HepG2 (cell line): ENCODE data around the gene UBR3. TPM values are rescaled to one million over a fixed set of nuclear protein-coding genes. Genes with fewer than 3 reads are reported as not detected.

Experiments
- ATAC-seq: fragments of 200-7000 bp; cut with Tn5 transposase; 3 replicates; pipeline ENCODE4 v1.9.1; 2020; ENCODE audit warnings: mild to moderate bottlenecking, moderate library complexity
- BruUV-seq: library from RNA; stranded (reverse); fragments of 400-500 nt; replicated peaks from 2 replicates; lab custom pipeline; 2021; lab: Mats Ljungman, UMichigan
- CTCF ChIA-PET: fragments of 300-600 bp; formaldehyde crosslinking; extraction: SDS; loops from one replicate; lab custom pipeline; 2021; ENCODE audit warnings: low total read pairs, inconsistent platforms, low intra/inter-chr PET ratio; lab: Yijun Ruan, JAX
- POLR2A ChIA-PET: fragments of 350-600 bp; sonication (Branson Sonifier 250); formaldehyde crosslinking; loops from one replicate; lab custom pipeline; 2020; ENCODE audit warnings: antibody characterized with exemption, inconsistent platforms; lab: Yijun Ruan, JAX
- DNase-seq: peaks from one replicate; pipeline ENCODE4 v3.0.0-alpha.2; 2015; ENCODE audit warnings: low spot score
- FAIRE-seq: peaks from 3 replicates; lab custom pipeline; 2011; peaks lifted over from hg19 to GRCh38; lab: Jason Lieb, UNC
- H2AFZ ChIP-seq: one replicate; pipeline ENCODE4 v1.6.1; 2011; ENCODE audit warnings: low read length, inconsistent platforms
- H3K27ac ChIP-seq: fragments of 300-600 bp; 3 replicates; pipeline ENCODE4 v1.8.0; 2011; ENCODE audit warnings: mixed run types, mild to moderate bottlenecking, mixed read lengths, low read length, inconsistent platforms; ENCODE audit not compliant: insufficient read depth; ENCODE audit errors: extremely low read length
- H3K27me3 ChIP-seq, 2 experiments: fragments of 200-600 bp in 1 of 2; 2 replicates in 1 of 2; 3 replicates in 1 of 2; pipeline versions ENCODE4 v1.6.0 to v1.8.0; 2011; ENCODE audit warnings: low read length in 2 of 2, mild to moderate bottlenecking in 2 of 2, moderate library complexity in 2 of 2, inconsistent platforms in 1 of 2; ENCODE audit not compliant: insufficient read depth in 2 of 2, control insufficient read depth in 1 of 2
- H3K36me3 ChIP-seq, 2 experiments: fragments of 200-600 bp in 1 of 2; replicated peaks in 1 of 2; 2 replicates in 1 of 2; 3 replicates in 1 of 2; pipeline versions ENCODE4 v1.5.1 to v1.8.0; 2011; ENCODE audit warnings: low read length in 2 of 2, inconsistent platforms in 1 of 2; ENCODE audit not compliant: insufficient read depth in 2 of 2, control insufficient read depth in 1 of 2
- H3K4me1 ChIP-seq: 2 replicates; pipeline ENCODE4 v1.5.1; 2012; ENCODE audit warnings: low read length, inconsistent platforms; ENCODE audit not compliant: insufficient read depth
- H3K4me2 ChIP-seq: 2 replicates; pipeline ENCODE4 v1.6.0; 2011; ENCODE audit warnings: low read depth, low read length, inconsistent platforms
- H3K4me3 ChIP-seq, 3 experiments: fragments of 200-600 bp in 1 of 3; sonication (generic), shearing (Covaris generic) in 1 of 3; replicated peaks in 1 of 3; 2 replicates each; pipeline ENCODE4 v1.5.1; 2011 to 2016; ENCODE audit warnings: low read length in 3 of 3, inconsistent platforms in 2 of 3, low read depth in 2 of 3, mild to moderate bottlenecking in 2 of 3, control low read depth in 1 of 3, mixed read lengths in 1 of 3; ENCODE audit not compliant: insufficient read depth in 1 of 3
- H3K79me2 ChIP-seq: one replicate; pipeline ENCODE4 v1.6.1; 2011; ENCODE audit warnings: low read length, inconsistent platforms; ENCODE audit not compliant: insufficient read depth
- H3K9ac ChIP-seq: 2 replicates; pipeline ENCODE4 v1.6.0; 2011; ENCODE audit warnings: mild to moderate bottlenecking, low read depth, low read length, inconsistent platforms; ENCODE audit not compliant: insufficient read depth
- H3K9me3 ChIP-seq: 2 replicates; pipeline ENCODE4 v1.5.1; 2012; ENCODE audit warnings: mild to moderate bottlenecking, low read length
- H4K20me1 ChIP-seq: 2 replicates; pipeline ENCODE4 v1.6.0; 2011; ENCODE audit warnings: inconsistent platforms, mild to moderate bottlenecking, low read length, moderate library complexity; ENCODE audit not compliant: insufficient read depth
- CBX2 ChIP-seq, 2 experiments: fragments of 200-600 bp in 1 of 2; sonication (generic); formaldehyde crosslinking in 1 of 2; IDR thresholded peaks; 2 replicates each; pipeline versions ENCODE4 v1.7.0 to v1.8.1; 2018 to 2022; ENCODE audit warnings: low read depth in 2 of 2, low read length in 1 of 2, mild to moderate bottlenecking in 1 of 2, missing genetic modification reagents in 1 of 2
- CHD2 ChIP-seq: IDR thresholded peaks from 2 replicates; pipeline ENCODE4 v1.6.1; 2011; ENCODE audit warnings: low read depth, low read length, improper control_type of control experiment
- EZH2 ChIP-seq: conservative IDR thresholded peaks from 2 replicates; pipeline ENCODE4 v1.6.1; 2012; ENCODE audit warnings: mild to moderate bottlenecking, low read depth, low read length, moderate library complexity
- HCFC1 ChIP-seq: fragments of 150-350 bp; IDR thresholded peaks from 2 replicates; pipeline ENCODE4 v1.6.1; 2014; ENCODE audit warnings: low read depth, low read length
- MXI1 ChIP-seq: IDR thresholded peaks from 3 replicates; pipeline ENCODE4 v1.6.1; 2012; ENCODE audit warnings: low read depth, low read length, inconsistent platforms, borderline replicate concordance
- NFE2 ChIP-seq: sonication (generic); formaldehyde crosslinking; IDR thresholded peaks from 2 replicates; pipeline ENCODE4 v1.4.0; 2020; ENCODE audit warnings: missing genetic modification reagents
- PHB2 ChIP-seq: fragments of 450-650 bp; IDR thresholded peaks from 2 replicates; pipeline ENCODE4 v1.6.1; 2018; ENCODE audit not compliant: partially characterized antibody
- PTBP1 ChIP-seq: fragments of 200-400 bp; formaldehyde crosslinking; IDR thresholded peaks from 2 replicates; pipeline ENCODE4 v1.6.1; 2018; ENCODE audit warnings: low read length, low read depth; ENCODE audit not compliant: poor library complexity, severe bottlenecking
- SRSF4 ChIP-seq: fragments of 200-400 bp; formaldehyde crosslinking; IDR thresholded peaks from one replicate; pipeline ENCODE4 v1.6.1; 2018; ENCODE audit warnings: mild to moderate bottlenecking, low read depth, low read length, moderate library complexity; ENCODE audit not compliant: poor library complexity, severe bottlenecking
- THYN1 ChIP-seq: sonication (generic); formaldehyde crosslinking; IDR thresholded peaks from 2 replicates; pipeline ENCODE4 v1.8.1; 2023; ENCODE audit warnings: low read depth, mild to moderate bottlenecking, moderate library complexity, missing genetic modification reagents, borderline replicate concordance
- ZBED4 ChIP-seq: sonication (generic); formaldehyde crosslinking; IDR thresholded peaks from 2 replicates; pipeline ENCODE4 v1.4.0; 2020; ENCODE audit warnings: missing genetic modification reagents, borderline replicate concordance
- ZNF17 ChIP-seq: sonication (generic); formaldehyde crosslinking; IDR thresholded peaks from 2 replicates; pipeline ENCODE4 v1.5.0; 2020; ENCODE audit warnings: mild to moderate bottlenecking, missing genetic modification reagents
- ZNF274 ChIP-seq: sonication (generic); formaldehyde crosslinking; IDR thresholded peaks from 2 replicates; pipeline ENCODE4 v1.5.1; 2020; ENCODE audit warnings: mild to moderate bottlenecking, missing genetic modification reagents
- ZSCAN20 ChIP-seq: sonication (generic); formaldehyde crosslinking; IDR thresholded peaks from 2 replicates; pipeline ENCODE4 v1.4.0; 2020; ENCODE audit warnings: missing genetic modification reagents, mild to moderate bottlenecking, borderline replicate concordance
- WGBS: methylation state at CpG from one replicate; pipeline ENCODE4 v1.1.6; 2017; ENCODE audit warnings: low lambda C conversion rate; 5-methylcytosine and 5-hydroxymethylcytosine counted together
- in situ Hi-C: cut with HindIII; loops from 2 replicates; pipeline ENCODE4 v1.10.0; 2017; ENCODE audit warnings: low pct_unique_long_range_greater_than_20kb; ENCODE audit not compliant: extremely low pct_ligation_motif_present
- intact Hi-C: fragments of 100-400 bp; cut with micrococcal nuclease; formaldehyde crosslinking; loops from one replicate; pipeline ENCODE4 v1.10.0; 2022; ENCODE audit not compliant: unreplicated experiment
- polyA plus RNA-seq, 8 experiments: library from polyadenylated mRNA; depleted of rRNA in 3 of 8; stranded (reverse) in 7 of 8; unstranded in 1 of 8; fragments of >200 nt; fragmentation: Illumina TruSeq in 4 of 8; extraction: Trizol in 4 of 8; gene quantifications; 2 replicates each; pipeline versions ENCODE4 v1.2.1 to v1.2.3, GENCODE V29; 2011 to 2016; ENCODE audit warnings: low read depth in 4 of 8, missing spikeins in 1 of 8, mixed read lengths in 1 of 8; ENCODE audit not compliant: insufficient read depth in 1 of 8
- total RNA-seq, 5 experiments: library from RNA; depleted of rRNA; stranded (reverse); fragments of >200 nt; fragmentation: Illumina TruSeq; extraction: Trizol; gene quantifications; 2 replicates each; pipeline ENCODE4 v1.2.3, GENCODE V29; 2016; ENCODE audit warnings: low read depth in 1 of 5

Gene UBR3
- total and polyA plus RNA-seq, 2 of the 13 experiments (the other 11 are each of a cell fraction or from before 2014, with no cell fraction given): 15.1 to 28.0 TPM

- BruUV-seq: no TSS peak
- no peaks in the 10 kb centered on the region; the same call in 1 of the 2 replicates for H4K20me1 ChIP-seq
- H3K27me3 ChIP-seq: no peaks in the 10 kb centered on the region
- peaks cover 18% of the 10 kb centered on the region for H3K9me3 ChIP-seq
- H3K4me2 ChIP-seq: no peak overlapping the region
- TF ChIP-seq PHB2: no peak
- TF ChIP-seq, all 625 proteins: peak for 0
- Histone ChIP-seq H2AFZ (no peak overlapping the region), H3K79me2 (no peaks in the 10 kb centered on the region), H3K9ac (no peak overlapping the region), H3K4me3 (no peak overlapping the region), H3K27ac (no peak overlapping the region), H3K4me1 (no peaks in the 10 kb centered on the region), H3K36me3 (peaks cover 7 to 17% of the 10 kb centered on the region in 2 experiments; a peak in 4 of 5 replicates)
- intact Hi-C loops: no loop called here
- WGBS: 98% methylated on average over 2 of the region's 2 CpGs
- ChIA-PET POLR2A (no interaction called here), CTCF (no interaction called here)
- in situ Hi-C loops: no loop called here
- FAIRE-seq (no peak), DNase-seq (no peak), ATAC-seq (no peak)
Observed at GRCh38 chr2:169979025-169979424, 151.8 kb downstream of the UBR3 start.

DNA sequence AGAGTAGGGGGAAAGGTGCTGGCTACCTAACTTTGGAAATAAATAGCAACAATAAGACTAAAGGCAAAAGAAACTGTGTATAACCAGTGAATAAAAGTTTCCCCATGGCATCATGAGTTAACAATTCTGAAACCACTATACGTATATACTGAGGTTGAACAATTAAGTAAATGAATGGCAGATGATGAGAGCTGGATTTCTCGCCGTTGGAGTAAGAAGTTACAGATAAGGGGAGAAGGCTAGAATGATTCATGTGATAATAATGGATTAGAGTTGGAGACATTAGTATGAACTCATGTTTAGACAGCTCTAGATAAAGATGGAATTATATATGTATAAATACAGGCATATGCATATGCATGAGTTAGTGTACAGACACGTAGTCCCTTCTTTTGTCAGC, 152.7 kb downstream of the UBR3 start:
- no TSS peak for BruUV-seq
- DNase-seq: no peak
- Histone ChIP-seq H4K20me1 (no peaks in the 10 kb centered on the region; the same call in 1 of the 2 replicates), H3K9me3 (peaks cover 18% of the 10 kb centered on the region), H3K27ac (no peak overlapping the region), H3K9ac (no peak overlapping the region), H3K4me1 (no peaks in the 10 kb centered on the region), H3K79me2 (no peaks in the 10 kb centered on the region), H2AFZ (no peak overlapping the region), H3K4me2 (no peak overlapping the region), H3K27me3 (no peaks in the 10 kb centered on the region), H3K36me3 (peaks cover 7 to 17% of the 10 kb centered on the region in 2 experiments), H3K4me3 (no peak overlapping the region)
- no peak for FAIRE-seq
- in situ Hi-C loops: no loop called here
- ChIA-PET POLR2A (no interaction called here), CTCF (no interaction called here)
- intact Hi-C loops: no loop called here
- 95% methylated on average over 4 of the region's 4 CpGs for WGBS
- no peak for ATAC-seq
- no peak for TF ChIP-seq HCFC1
- no peak for TF ChIP-seq CBX2 (IDR thresholded peaks at IDR 0.05; ENCODE audit: low read depth, low read length)
- TF ChIP-seq CBX2 (CRISPR knock-in tag; IDR thresholded peaks at IDR 0.05; ENCODE audit: low read depth): no peak
- TF ChIP-seq EZH2: no peak
- TF ChIP-seq SRSF4: no peak
- no peak for TF ChIP-seq CHD2
- no peak for TF ChIP-seq ZNF274 (CRISPR knock-in tag)
- no peak for TF ChIP-seq NFE2 (CRISPR knock-in tag)
- no peak for TF ChIP-seq PTBP1
- no peak for TF ChIP-seq THYN1
- TF ChIP-seq MXI1: no peak
- TF ChIP-seq ZNF17 (CRISPR knock-in tag): no peak
- TF ChIP-seq ZSCAN20: no peak
- no peak for TF ChIP-seq ZBED4 (CRISPR knock-in tag)
